GM21360 (cell line): ENCODE data around the gene SYT1.

Experiments used
- ATAC-seq: cut with Tn5 transposase; IDR thresholded peaks from one replicate; pipeline ENCODE4 v1.9.1; 2021; ENCODE audit warnings: mild to moderate bottlenecking, moderate library complexity; ENCODE audit not compliant: unreplicated experiment

SYT1 gene

DNA sequence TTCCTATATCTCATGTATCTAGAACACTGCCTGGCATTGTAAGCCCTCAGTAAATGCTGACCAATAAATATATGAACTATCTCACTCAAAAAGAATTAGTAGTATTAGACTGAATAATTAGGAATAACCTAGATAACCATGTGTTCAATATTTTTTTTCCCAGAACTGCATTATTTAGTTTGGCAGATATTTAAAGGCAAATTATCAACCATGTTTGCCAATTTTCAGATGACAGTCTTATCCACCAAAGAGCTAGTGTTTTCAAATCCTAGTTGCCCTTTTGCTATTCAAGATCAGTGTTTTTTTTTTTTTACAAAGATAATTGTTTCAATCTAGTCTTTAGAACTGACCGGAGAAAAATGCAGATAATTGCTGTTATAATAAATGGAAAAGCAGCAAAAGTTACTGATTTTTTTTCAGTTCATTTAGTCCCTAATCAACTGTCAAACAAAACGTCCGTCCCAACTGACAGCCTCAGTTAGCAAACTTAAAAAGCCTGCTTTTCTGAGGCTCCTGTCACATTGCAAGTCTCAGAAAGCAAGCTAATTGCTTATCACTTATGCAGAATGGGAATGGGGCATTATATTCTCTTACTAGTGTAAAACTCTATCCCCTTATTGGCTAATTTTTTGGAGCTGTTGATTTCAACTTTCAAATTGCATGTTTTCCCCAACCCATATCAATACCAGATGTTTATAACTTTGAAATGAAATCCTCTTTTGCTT is 623.0 kb downstream of the SYT1 start:
- no peak for ATAC-seq
